Measurements from ENCODE around the gene SLC25A53. TPM values are rescaled to one million over a fixed set of nuclear protein-coding genes. Genes with fewer than 3 reads are reported as not detected.
"Not testable (repeated sequence)": the region's sequence is repeated elsewhere in the genome, so short reads cannot be mapped to it uniquely, and the experiment has no call there.

SLC25A53 gene
- total RNA-seq, 1 experiment from 2014 or later: 2.2 TPM

DNA sequence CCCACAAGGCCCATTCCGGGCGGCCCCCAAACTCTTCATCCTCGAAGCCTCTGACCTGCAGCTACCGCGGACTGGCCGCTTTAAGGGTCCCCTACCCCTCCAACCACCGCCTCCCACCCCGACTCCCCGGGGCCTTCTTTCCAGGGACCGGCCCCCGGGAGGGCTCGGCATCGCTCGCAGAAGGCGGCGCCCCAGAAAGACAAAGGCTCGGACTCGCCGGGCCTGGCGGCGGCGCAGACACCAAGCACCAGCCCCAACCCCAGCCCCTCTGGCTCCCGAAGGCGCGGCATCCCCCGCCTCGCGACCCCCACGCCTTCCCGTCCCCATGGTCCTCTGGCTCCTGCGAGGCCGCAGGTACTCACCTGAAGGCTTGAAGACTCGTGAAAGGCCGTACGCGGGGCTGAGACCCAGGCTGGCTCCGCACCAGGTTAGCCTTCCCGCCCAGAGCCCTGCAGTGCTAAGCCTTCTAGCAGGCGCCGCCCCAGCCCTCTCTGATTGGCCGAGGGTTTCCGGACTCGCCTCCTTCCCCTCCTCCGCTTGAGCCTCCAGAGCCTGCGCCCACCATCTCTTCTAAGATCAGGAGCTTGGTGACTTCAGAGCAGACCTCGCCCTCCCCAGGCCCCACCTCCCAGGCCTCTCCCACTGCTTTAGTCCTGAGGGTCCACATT is 80.9 kb downstream of the SLC25A53 start, which contains the start of gene TMSB15C:
TSS of gene TMSB15C (minus strand) at position 459 of the 668 bp plus-strand sequence.
- H3K9me3 ChIP-seq (ENCODE audit: low read length); H4K20me1 ChIP-seq (ENCODE audit: insufficient read depth, low read depth, low read length); H3K9me2 ChIP-seq (replicated peaks; ENCODE audit: insufficient read depth, low read length); DNase-seq; H3K4me3 ChIP-seq (ENCODE audit: low read length); H3K4me2 ChIP-seq (ENCODE audit: low read depth, low read length, poor library complexity, severe bottlenecking); H3K27ac ChIP-seq (ENCODE audit: low read length); H2AFZ ChIP-seq (ENCODE audit: low read length); H3K36me3 ChIP-seq (ENCODE audit: insufficient read depth, low read length); H3K27me3 ChIP-seq (ENCODE audit: low read length); H3K79me2 ChIP-seq (ENCODE audit: low read length); H3K9ac ChIP-seq (ENCODE audit: low read length); H3K4me1 ChIP-seq (ENCODE audit: low read length): not testable (repeated sequence)

DNA sequence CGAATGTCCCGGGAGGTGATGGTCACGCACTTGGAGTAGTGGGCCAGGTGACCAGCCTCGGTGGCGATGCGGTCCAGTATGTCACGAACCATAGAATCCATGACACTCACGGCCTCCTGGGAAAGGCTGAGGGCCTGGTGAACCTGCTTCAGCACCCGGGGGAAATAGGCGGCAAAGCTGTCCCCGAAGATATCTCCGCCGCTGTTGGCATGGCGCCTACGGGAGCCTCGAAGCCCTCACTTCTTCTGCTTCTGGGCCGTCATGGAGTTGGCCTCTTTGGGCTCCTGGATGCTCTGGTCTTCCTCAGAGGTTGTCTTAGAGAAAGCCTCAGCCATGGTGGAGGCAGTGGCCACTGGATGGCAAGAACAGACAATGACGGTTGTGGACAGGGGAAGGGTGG is 94.2 kb downstream of the SLC25A53 start:
- not testable (repeated sequence) for H3K4me3 ChIP-seq (ENCODE audit: low read length); H3K9me3 ChIP-seq (ENCODE audit: low read length); H3K27ac ChIP-seq (ENCODE audit: low read length); H3K4me1 ChIP-seq (ENCODE audit: low read length); H3K79me2 ChIP-seq (ENCODE audit: low read length); H3K9ac ChIP-seq (ENCODE audit: low read length); DNase-seq; H3K27me3 ChIP-seq (ENCODE audit: low read length); H4K20me1 ChIP-seq (ENCODE audit: insufficient read depth, low read depth, low read length); H3K4me2 ChIP-seq (ENCODE audit: low read depth, low read length, poor library complexity, severe bottlenecking); H3K9me2 ChIP-seq (replicated peaks; ENCODE audit: insufficient read depth, low read length); H2AFZ ChIP-seq (ENCODE audit: low read length); H3K36me3 ChIP-seq (ENCODE audit: insufficient read depth, low read length)

DNA sequence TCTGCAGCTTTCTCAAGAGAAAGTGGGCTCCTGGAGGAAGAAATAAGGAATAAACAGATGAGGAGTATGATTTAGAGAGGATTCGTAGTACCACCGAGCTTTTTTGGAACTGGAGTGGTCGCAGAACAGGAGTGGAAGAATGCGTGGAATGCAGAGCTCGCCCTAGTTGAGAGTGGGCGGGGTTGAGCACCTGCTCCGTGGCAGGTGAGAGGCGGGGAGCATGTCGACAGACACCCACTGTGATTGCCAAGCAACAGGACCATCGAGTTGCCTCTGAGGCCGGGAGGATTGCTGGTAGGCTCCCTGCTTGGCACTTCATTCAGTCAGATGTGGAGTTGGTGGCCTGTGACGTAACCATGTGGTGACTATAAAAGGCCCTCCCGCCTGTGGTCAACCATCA is 101.9 kb downstream of the SLC25A53 start:
- H3K79me2 ChIP-seq (ENCODE audit: low read length); H2AFZ ChIP-seq (ENCODE audit: low read length); H3K27me3 ChIP-seq (ENCODE audit: low read length); H3K9me2 ChIP-seq (replicated peaks; ENCODE audit: insufficient read depth, low read length); H3K27ac ChIP-seq (ENCODE audit: low read length); H3K4me3 ChIP-seq (ENCODE audit: low read length); H3K4me1 ChIP-seq (ENCODE audit: low read length); H4K20me1 ChIP-seq (ENCODE audit: insufficient read depth, low read depth, low read length); H3K9ac ChIP-seq (ENCODE audit: low read length); H3K4me2 ChIP-seq (ENCODE audit: low read depth, low read length, poor library complexity, severe bottlenecking); H3K9me3 ChIP-seq (ENCODE audit: low read length); H3K36me3 ChIP-seq (ENCODE audit: insufficient read depth, low read length); DNase-seq: not testable (repeated sequence)

Other genes starting within 250 kb of the SLC25A53 start
- gene TMSB15B, start 194.4 kb downstream of the SLC25A53 start, total RNA-seq (2014; rRNA removed; shearing (Covaris generic); ENCODE audit: low replicate concordance): 1.0 and 13.2 TPM in 2 replicates
- not detected in 2 replicates for gene H2BW1, start 143.3 kb downstream of the SLC25A53 start, total RNA-seq (2014; rRNA removed; shearing (Covaris generic); ENCODE audit: low replicate concordance)
- not detected in 2 replicates for gene H2BW2, start 117.1 kb downstream of the SLC25A53 start, total RNA-seq (2014; rRNA removed; shearing (Covaris generic); ENCODE audit: low replicate concordance)
- gene TMSB15C, start 80.8 kb downstream of the SLC25A53 start, total RNA-seq (2014; rRNA removed; shearing (Covaris generic); ENCODE audit: low replicate concordance): 0.29 and 6.1 TPM in 2 replicates
- 0.41 and 0.90 TPM in 2 replicates for gene ZCCHC18, start 44.5 kb downstream of the SLC25A53 start, total RNA-seq (2014; rRNA removed; shearing (Covaris generic); ENCODE audit: low replicate concordance)
- gene FAM199X, start 9.4 kb upstream of the SLC25A53 start, total RNA-seq (2014; rRNA removed; shearing (Covaris generic); ENCODE audit: low replicate concordance): 12.2 and 26.8 TPM in 2 replicates
- not detected in 2 replicates for gene ESX1, start 97.9 kb upstream of the SLC25A53 start, total RNA-seq (2014; rRNA removed; shearing (Covaris generic); ENCODE audit: low replicate concordance)

All from Karpas-422 (cell line).